EH (cell line): Measurements from ENCODE around the gene DCDC2.
"Not testable (repeated sequence)": the region's sequence is repeated elsewhere in the genome, so short reads cannot be mapped to it uniquely, and the experiment has no call there.

ENCODE experiments used
- DNase-seq: peaks from one replicate; pipeline ENCODE4 v3.0.0-alpha.2; 2015; ENCODE audit warnings: low read depth

The DCDC2 gene

DNA sequence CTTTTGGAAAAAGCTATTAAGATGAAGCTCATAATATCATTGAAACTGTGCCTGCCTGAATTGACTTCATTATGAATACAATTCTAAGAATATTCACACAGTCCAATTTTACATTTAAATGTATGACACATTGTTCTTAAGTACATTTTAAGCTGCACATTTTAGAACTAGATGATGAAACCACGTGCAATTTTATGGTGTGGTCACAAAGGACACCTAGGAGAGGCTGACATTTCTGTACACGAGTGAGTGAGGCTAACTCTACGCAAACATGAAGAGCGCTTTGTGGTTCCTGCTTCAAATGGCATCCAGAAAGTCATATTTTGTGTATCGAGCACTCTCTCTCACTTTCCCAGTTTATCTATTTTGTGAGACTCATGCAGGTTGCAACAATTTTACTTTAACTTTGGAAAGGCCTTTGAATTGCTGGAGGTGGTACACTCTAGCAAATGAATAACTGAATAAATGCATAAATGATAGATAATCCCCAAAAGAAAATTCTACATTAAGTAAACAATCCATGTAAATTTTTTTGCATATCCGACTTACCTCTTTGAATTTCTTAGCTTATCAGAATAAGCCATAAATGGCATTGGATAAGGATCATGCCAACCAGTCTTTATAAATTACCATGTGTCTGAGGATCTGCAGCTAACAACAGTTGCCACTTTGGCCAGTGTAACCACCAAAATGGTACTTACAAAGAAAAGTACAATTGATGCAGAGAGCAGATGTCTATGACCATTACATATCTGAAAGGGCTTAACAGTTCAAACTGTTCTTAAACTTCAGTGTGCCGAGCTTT, 134.5 kb downstream of the DCDC2 start:
- DNase-seq: no peak

DNA sequence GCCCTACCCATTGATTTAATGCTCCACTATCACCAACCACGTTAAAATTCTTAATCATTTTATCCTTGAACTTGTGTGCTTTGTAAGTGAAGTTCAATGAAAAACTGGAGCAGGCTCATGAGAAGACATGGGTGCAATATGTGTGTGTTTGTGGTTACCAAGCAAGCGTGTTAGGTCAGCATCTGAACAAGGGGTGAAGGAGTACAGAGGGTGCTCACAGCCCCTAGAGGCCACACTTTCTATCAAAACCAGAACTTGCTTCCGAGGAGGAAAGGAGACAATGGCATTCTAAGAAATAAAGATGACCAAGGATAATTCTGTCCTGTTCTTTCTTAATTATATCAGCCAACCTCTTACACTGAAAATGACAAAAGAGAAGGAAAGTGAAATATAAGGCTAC, 138.2 kb downstream of the DCDC2 start:
- DNase-seq: no peak

DNA sequence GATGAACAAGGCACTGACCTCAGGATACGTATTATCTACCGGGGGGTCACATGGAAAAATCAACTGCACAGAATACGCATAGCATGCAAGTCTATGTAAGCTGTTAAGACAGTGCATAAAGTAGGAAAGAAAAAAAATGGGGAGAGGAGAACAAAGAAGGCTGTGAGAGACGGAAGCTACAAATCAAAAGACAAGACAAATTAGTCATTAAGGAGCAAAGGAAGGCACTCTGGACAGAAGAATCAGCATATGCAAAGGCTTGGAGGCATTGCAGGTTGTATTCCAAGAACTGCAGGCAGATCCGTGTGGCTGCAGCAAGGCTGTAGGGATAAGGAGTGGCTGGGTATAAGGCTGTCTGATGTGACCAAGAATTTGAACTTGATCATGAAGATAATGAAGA, 142.9 kb downstream of the DCDC2 start:
- no peak for DNase-seq

DNA sequence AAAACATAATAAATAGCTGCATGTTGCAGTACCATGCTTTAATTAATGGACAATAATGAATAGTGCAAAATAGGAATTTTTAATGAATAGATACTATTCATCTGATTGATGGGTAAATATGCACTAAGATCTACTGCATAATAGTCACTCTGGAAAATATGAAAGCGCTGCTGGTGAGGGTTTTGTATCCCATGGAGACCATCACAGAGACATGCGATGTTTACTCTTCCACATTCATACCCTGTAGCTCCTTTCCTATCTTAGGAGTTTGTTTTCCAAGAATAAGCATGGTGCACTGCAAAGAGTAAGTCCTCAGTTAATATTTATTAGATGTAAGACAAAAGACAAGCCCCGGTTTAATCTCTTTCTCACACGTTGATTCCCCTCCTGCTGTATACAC, 150.4 kb downstream of the DCDC2 start:
- no peak for DNase-seq

DNA sequence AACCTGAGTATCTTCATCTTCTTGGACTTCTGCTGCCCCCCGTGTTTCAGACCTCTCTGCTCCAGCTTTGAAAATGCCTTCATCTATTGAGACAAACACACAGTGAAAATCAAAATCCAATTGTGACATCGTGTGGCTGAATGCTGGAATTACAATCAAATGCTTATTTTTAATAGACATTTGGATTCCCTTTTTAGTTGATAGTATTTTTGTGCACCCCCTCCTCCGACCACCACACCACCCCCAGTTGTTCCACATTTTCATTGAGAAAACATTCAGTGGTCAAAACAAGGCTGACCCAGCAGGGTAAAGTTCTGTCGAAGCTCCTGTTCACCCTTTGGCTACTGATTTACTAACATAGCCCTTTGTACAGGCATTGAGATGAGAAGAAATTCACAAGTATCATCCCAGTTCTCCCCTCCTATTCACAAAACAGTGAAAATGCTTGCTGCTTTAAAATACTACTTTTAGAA, 152.8 kb downstream of the DCDC2 start:
- DNase-seq: peak; percentile 42

DNA sequence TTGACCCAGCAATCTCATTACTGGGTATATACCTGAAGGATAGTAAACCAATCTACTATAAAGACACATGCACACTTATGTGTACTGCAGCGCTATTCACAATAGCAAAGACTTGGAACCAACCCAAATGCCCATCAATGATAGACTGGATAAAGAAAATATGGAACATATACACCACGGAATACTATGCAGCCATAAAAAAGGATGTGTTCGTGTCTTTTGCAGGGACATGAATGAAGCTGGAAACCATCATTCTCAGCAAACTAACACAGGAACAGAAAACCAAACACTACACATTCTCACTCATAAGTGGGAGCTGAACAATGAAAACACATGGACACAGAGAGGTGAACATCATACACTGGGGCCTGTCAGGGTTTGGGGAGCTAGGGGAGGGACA, 153.7 kb downstream of the DCDC2 start:
- not testable (repeated sequence) for DNase-seq

DNA sequence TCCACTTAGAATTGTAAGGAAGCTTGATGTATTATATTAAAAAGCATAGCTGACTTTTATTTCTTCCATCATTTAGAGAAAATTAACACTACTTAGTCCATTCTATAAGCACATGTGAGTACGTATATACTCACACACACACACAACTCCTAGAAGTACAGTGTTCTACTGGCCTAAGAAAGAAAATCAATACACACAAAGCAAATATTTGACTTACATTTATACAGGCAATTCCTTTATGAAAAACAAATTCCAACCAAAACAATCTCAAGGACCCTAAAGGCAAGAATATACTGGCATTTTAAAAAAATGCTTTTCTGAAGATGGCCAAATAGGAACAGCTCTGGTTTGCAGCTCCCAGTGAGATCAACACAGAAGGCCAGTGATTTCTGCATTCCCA, 160.0 kb downstream of the DCDC2 start:
- no peak for DNase-seq

DNA sequence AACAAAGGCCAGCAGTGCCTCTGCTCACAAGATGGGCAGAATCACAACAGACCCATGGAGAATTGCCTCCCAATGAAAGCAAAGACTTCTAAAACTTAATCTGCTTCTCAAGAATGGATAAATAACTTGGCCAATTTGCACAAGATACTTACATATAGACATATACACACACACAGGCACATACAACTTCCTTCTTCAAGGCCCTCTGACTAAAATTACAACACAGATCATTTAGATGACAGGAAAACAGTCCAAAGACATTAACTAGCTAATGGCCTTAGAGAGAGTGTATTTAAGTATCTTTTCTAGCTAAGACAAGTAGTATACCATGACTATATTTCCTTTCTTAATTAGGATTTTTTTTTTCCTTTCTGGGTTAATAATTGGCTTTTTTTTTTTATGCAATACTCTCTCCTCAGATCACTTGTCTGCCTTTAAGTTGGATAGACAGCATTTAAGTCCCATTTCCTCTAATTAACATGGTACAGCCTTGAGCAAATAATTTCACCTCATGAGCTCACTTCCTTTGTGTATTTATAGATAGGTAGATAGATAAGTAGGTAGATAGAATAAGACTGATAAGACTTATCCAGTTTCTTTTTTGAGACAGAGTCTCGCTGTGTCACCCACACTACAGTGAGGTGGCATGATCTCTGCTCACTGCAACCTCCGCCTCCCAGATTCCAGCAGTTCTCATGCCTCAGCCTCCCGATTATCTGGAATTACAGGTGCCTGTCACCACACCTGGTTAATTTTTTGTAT, 161.8 kb downstream of the DCDC2 start:
- no peak for DNase-seq

DNA sequence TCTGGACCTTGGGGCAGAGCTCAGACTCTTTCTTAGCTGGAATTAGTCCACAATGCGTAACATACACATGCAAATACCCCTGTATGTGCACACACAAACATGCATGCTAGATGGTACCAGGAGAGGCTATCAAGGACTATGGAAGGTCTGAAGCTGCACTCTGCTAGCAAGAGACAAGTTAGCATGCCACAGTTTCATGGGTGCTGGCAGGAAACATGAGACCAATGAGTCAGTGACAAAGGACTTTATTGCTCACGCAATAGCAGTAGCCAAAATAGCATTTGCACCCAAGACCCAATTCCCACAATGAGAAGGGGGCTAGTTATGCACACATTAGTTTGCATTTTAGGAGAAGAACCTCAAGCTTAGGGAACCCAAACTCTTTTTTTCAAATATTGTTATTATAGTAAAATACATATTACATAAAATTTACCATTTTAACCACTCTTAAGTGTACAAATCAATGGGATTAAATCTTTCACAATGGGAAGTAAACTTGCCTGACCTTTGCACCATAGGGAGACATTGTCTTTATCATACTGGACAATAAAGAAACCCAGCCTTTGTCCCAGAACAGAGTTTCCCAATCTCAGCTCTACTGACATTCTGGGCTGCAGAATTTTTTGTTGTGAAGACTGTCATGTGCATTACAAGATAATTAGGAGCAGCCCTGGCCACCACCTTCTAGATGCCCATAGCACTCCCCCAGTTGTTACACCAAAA, 162.7 kb downstream of the DCDC2 start:
- DNase-seq: no peak

DNA sequence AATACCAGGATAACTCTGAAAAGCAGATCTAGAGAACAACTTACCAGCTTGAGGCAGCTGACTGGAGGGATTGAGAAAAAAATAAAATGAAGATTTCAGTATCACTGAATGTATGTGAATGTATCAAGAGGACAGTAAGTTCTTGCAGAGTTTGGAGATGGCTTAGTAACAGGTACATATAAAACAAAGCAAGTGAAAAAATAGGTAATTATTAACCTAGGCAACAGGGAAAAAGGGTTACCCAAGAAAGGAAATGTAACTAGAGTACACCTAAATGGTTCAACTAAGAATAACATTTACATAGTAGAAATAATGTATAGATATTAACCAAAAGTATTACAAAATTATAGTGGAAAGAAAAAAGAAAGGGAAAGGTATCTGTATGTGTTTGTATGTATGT, 164.5 kb downstream of the DCDC2 start:
- DNase-seq: no peak

DNA sequence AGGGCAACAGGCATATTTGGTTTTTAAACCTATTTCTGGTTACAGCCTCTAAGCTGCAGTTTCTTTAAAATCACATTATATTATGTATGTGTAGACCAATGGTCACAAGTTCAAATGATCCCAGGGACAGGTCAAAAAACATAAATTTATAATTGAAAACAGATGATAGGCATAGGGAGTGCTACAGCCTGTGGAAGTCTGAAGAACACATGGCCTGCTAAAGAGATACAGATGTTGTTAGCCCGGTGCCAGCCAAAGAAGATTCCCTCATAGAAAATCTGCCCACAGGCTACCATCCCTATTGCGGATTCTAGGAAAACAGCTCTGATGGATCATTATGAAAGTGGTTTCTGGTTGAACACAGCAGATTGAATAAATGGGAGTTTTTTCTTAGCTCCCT, 166.5 kb downstream of the DCDC2 start:
- no peak for DNase-seq

DNA sequence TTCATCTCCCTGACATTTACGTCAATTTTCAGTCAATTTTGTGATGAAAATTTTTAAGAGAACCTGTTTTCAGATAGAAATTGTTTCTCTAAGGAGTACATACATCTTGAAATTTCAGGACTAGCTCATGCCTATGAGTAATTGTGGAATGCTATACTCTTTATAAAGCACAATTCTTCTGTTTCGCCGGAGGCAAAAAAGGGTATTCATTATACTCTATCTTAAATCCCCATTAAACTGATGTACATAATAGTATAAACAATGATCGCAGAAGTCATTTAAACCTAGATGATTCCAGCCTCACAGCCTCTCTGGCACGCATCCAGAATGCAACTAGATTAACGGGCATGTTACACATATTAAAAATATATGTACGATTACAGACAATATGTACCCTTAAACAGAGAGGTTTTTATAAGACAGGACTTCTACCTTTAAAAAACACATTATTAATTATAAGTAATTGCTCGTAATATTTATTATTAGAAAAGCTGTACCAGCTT, 169.2 kb downstream of the DCDC2 start:
- DNase-seq: no peak

DNA sequence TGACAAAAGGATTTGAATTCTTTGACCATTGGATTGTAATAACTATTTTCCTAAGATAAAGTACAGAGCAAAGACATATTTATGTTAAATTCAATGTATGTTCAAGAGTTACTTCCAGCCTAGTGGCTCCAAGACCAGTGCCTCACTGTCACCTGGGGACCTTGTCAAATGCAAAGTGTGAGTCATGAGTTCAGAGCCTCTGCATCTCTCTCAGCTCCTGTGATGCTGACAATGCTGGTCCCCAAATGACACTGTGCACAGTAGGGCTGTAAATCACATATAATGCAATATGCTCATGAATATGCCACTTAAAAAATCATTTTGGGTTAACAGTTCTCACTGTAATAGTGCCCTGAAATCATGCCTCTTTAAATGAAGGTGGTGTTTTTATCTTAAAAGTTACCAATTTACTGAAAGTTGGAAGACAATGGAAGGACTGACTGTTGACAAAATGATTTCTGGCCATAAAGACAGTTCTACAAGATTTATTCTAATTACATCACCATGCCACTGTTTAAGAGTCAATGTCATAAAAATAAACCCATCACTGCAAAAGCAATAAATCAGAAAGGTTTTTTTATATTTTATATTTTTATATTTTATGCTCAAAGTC, 169.8 kb downstream of the DCDC2 start:
- DNase-seq: no peak

DNA sequence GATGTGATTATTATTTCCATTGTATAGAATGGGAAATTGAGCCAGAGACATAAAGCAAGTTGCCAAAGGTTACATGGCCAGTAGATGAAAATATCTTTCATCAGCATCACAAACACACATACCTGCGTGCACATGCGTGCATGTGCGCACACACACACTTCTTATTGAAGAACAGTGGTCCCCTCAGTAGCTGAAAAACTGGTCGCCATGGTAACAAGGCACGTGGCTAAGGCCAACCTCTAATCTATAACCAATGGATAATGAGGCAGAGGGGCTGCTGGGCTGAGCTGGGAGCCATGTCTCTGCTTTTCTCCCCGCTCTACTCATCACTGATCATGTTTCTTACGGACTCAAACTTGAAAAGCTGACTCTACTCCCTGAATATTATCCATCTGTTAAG, 171.5 kb downstream of the DCDC2 start:
- DNase-seq: no peak

DNA sequence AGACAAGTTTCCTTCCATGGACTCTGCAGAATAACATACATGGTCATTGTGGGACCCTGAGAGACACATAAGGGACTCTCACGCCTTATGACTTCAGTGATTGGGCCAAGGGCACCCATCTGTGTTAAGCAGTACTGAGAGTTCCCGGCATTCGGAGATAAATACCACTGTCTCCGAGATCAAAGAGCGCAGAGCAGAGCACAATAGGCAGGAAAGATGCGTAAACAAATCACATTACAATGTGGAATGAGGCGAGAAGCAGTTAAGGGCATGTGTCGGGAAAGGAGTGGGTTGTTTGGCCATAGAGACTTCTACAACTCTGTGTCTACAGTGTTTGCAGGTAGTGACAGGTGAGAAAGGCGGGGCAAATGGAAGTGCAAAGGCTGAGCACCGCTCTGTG, 174.3 kb downstream of the DCDC2 start:
- DNase-seq: no peak

DNA sequence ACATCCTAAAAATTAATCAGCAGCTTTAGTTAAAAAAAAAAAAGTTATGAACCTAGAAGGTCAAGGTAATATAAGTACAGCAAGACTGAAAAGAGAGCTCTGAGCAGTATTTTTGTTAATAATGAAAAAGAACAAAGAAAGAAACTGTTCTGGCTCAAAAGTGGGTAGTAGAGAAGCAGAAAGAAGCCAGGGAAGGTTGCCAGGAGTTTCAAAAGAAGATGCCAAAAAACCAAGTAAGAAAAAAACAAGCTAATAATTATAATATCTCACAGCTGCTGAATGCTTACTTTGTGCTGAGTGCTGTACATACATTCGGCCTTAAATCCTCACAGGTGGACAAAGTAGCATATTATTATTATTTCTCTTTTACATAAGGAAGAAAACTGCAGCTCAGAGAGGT, 200.0 kb downstream of the DCDC2 start:
- no peak for DNase-seq

DNA sequence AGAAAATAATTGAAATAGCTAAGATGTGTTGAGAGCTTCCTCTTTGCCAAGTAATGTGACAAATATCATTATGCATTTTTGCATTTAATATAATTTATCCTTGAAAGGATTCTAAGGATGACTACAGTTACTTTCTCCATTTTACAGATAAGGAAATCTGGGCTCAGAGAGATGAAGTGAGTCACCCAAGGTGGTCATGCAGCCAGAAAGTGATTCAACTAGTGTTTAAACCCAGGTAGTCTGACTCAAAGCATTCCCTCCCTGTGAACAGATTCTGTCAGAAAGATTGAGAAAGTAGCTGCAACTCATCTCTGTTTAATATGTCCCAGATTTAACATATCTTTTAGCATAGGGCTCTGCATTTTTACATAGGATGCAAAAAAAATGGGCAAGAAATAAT, 203.7 kb downstream of the DCDC2 start:
- DNase-seq: no peak

DNA sequence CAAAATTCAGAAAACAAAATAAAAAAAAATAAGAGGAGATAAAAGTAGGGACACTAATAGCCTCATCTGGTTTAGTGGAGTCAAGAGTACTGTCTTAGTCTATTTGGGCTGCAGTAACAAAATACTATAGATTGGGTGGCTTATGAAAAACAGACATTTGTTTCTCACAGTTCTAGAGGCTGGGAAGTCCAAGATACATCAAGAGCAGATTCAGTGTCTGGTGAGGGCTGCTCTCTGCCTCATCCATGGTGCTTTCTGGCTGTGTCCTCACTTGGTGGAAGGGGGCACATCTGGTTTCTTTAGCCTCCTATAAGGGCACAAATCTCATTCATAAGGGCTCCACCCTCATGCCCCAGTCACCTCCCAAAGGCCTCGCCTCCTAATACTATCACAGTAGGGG, 205.8 kb downstream of the DCDC2 start:
- no peak for DNase-seq

DNA sequence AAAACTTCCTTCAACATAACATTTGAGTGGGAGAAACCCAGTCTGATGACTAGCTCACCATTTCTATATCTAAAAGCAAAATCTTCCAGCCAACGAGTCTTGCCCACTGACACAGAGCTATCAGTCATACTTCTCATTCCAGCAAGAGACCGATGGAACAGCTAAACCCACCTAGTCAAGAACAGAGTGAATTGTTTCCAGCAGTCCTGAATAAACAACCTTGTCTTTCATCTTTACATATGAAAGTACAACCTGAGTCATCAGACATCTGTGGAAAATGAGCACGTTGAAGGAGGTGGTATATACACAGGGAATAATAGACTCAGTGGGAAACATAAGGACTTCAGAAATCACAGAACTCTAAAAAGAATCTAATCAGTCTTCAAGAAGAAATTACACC, 208.0 kb downstream of the DCDC2 start:
- DNase-seq: no peak

DNA sequence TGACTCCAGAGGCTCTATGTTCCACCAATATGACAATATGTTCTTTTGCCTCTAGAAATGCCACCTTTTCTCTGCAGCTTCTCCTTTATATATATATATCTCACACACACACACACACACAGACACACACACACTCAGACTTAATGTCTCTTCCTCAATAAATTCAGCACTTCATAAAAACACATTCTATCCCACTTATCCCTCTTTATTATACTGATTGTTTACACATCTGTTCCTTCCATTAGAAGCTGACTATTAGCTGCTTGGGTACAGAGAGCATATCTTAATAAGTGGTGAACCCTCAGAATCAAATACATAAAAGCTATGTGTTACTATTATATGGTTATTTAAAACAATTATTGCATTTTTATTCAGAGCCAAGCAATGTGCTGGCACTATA, 208.6 kb downstream of the DCDC2 start:
- DNase-seq: no peak

DNA sequence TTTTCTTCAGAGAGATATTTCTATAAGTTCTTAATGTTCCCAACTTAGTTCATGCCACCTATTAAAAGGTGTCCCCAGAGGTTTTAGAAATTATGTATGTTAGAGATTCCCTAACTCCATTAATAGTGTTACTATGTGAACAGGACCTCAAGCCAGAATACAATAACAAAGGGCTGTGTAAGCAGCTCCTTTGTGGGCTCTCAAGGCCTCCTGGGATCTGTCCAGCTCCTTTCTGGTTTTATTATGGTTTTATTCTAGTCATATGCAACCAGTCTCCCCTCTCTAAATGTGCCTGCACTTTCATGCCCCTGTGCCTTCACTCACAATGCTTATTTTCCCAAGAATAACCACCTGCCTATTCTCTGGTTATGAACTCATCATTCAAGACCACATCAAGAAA, 209.2 kb downstream of the DCDC2 start:
- DNase-seq: no peak

DNA sequence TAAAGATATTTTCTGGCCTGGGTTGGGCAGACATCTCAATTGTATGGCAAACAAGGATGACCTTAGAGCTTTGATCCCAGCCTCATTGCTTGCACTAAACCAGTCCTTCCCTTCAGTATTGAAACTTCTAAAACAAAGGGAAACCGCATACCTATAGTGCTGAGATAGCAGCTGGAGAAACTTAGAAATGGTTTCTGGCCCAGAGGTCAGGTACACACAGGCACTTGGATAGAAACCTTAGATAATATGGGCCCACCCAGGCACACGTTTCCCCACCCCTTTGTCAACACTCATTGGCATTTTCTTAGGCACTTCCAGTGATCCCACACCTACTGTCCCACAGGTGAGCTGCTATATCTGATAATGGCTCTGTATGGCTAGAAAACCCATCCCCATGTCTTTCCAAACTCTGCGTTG, 209.7 kb downstream of the DCDC2 start:
- no peak for DNase-seq
